Memory B cell (primary cell): Measurements from ENCODE around the gene ITFG2.
A peak's percentile ranks its signal among the peaks of the same experiment; 100 is the strongest.
"Not testable (repeated sequence)": the region's sequence is repeated elsewhere in the genome, so short reads cannot be mapped to it uniquely, and the experiment has no call there.

Experiments
- ATAC-seq: fragments of 150-1000 bp; cut with Tn5 transposase; 2 replicates; pipeline ENCODE4 v1.10.0; 2021; ENCODE audit warnings: low read depth, mild to moderate bottlenecking, moderate library complexity
- DNase-seq, 2 donors: peaks; one replicate each; pipeline ENCODE4 v3.0.0; 2022; ENCODE audit warnings: low spot score in 2 of 2
- H3K27ac Mint-ChIP-seq: one replicate; pipeline ENCODE4 v1.8.0; 2022; ENCODE audit warnings: mild to moderate bottlenecking, moderate library complexity, mixed read lengths
- H3K27me3 Mint-ChIP-seq: one replicate; pipeline ENCODE4 v1.8.0; 2022; ENCODE audit warnings: mixed read lengths
- H3K36me3 Mint-ChIP-seq: one replicate; pipeline ENCODE4 v1.8.0; 2022; ENCODE audit warnings: mild to moderate bottlenecking, mixed read lengths
- H3K4me1 Mint-ChIP-seq: one replicate; pipeline ENCODE4 v1.8.0; 2022; ENCODE audit warnings: mixed read lengths
- H3K4me3 Mint-ChIP-seq: one replicate; pipeline ENCODE4 v1.8.0; 2022; ENCODE audit warnings: mild to moderate bottlenecking, moderate library complexity, mixed read lengths
- H3K9me3 Mint-ChIP-seq: one replicate; pipeline ENCODE4 v1.8.0; 2022; ENCODE audit warnings: mixed read lengths

Gene ITFG2

GRCh38 chr12:2812290-2813213, at the start of gene ITFG2:
ITFG2 (plus strand) TSS chr12:2812668; CDS start chr12:2812761, 93 bp downstream.
- DNase-seq: peak; percentile 89 to 91
- peak within 1 kb of the TSS; percentile 98 for H3K27ac Mint-ChIP-seq
- ATAC-seq: peak; percentile 92
- peak within 1 kb of the TSS; percentile 100 for H3K4me3 Mint-ChIP-seq
- no peaks in the 10 kb centered on the region for H3K27me3 Mint-ChIP-seq
- no peaks in the 10 kb centered on the region for H3K9me3 Mint-ChIP-seq
- H3K4me1 Mint-ChIP-seq: peaks cover 11% of the 10 kb centered on the region
- H3K36me3 Mint-ChIP-seq: peaks cover 6% of the 10 kb centered on the region

GRCh38 chr12:2764398-2764797, 48.1 kb upstream of the ITFG2 start:
- Mint-ChIP-seq H3K4me3 (no peak overlapping the region), H3K27ac (no peak overlapping the region), H3K4me1 (peaks cover 4% of the 10 kb centered on the region), H3K36me3 (peaks cover 8% of the 10 kb centered on the region), H3K27me3 (peaks cover 5% of the 10 kb centered on the region), H3K9me3 (no peaks in the 10 kb centered on the region)
- no peak for ATAC-seq
- DNase-seq: no peak

GRCh38 chr12:2765052-2765451, 47.4 kb upstream of the ITFG2 start:
- ATAC-seq (no peak), DNase-seq (no peak)
- peaks cover 5% of the 10 kb centered on the region for H3K27me3 Mint-ChIP-seq
- H3K4me1 Mint-ChIP-seq: peaks cover 4% of the 10 kb centered on the region
- H3K36me3 Mint-ChIP-seq: peaks cover 8% of the 10 kb centered on the region
- no peak overlapping the region for H3K27ac Mint-ChIP-seq
- no peaks in the 10 kb centered on the region for H3K9me3 Mint-ChIP-seq
- no peak overlapping the region for H3K4me3 Mint-ChIP-seq

GRCh38 chr12:2765608-2766007, 46.9 kb upstream of the ITFG2 start:
- Mint-ChIP-seq H3K36me3 (peaks cover 9% of the 10 kb centered on the region), H3K9me3 (peaks cover 2% of the 10 kb centered on the region), H3K27me3 (peaks cover 3% of the 10 kb centered on the region), H3K4me1 (peaks cover 4% of the 10 kb centered on the region), H3K27ac (no peak overlapping the region), H3K4me3 (no peak overlapping the region)
- no peak for DNase-seq
- no peak for ATAC-seq

- Mint-ChIP-seq H3K27ac (no peak overlapping the region), H3K9me3 (peaks cover 3% of the 10 kb centered on the region), H3K27me3 (no peaks in the 10 kb centered on the region), H3K4me3 (no peak overlapping the region), H3K4me1 (peaks cover 4% of the 10 kb centered on the region), H3K36me3 (peaks cover 4% of the 10 kb centered on the region)
- no peak for ATAC-seq
- DNase-seq: no peak
Observed at GRCh38 chr12:2768224-2768961, 44.1 kb upstream of the ITFG2 start.

- Mint-ChIP-seq H3K27me3 (no peaks in the 10 kb centered on the region), H3K4me3 (no peak overlapping the region), H3K27ac (no peak overlapping the region), H3K9me3 (peaks cover 3% of the 10 kb centered on the region), H3K36me3 (peaks cover 4% of the 10 kb centered on the region), H3K4me1 (peaks cover 4% of the 10 kb centered on the region)
- DNase-seq (no peak), ATAC-seq (no peak)
Observed at GRCh38 chr12:2769866-2770533, 42.5 kb upstream of the ITFG2 start.

GRCh38 chr12:2770544-2770943, 41.9 kb upstream of the ITFG2 start:
- H3K9me3 Mint-ChIP-seq, H3K4me1 Mint-ChIP-seq, H3K27me3 Mint-ChIP-seq, DNase-seq, ATAC-seq, H3K27ac Mint-ChIP-seq, H3K36me3 Mint-ChIP-seq, H3K4me3 Mint-ChIP-seq: not testable (repeated sequence)

- H3K36me3 Mint-ChIP-seq: peaks cover 4% of the 10 kb centered on the region
- DNase-seq (no peak), ATAC-seq (no peak)
- H3K9me3 Mint-ChIP-seq: peaks cover 3% of the 10 kb centered on the region
- H3K27me3 Mint-ChIP-seq: no peaks in the 10 kb centered on the region
- no peak overlapping the region for H3K4me3 Mint-ChIP-seq
- H3K4me1 Mint-ChIP-seq: peaks cover 4% of the 10 kb centered on the region
- H3K27ac Mint-ChIP-seq: no peak overlapping the region
Observed at GRCh38 chr12:2772370-2772769, 40.1 kb upstream of the ITFG2 start.

- ATAC-seq: no peak
- no peak overlapping the region for H3K27ac Mint-ChIP-seq
Observed at GRCh38 chr12:2773199-2773875, 39.1 kb upstream of the ITFG2 start.

GRCh38 chr12:2775431-2775830, 37.0 kb upstream of the ITFG2 start:
- peaks cover 4% of the 10 kb centered on the region for H3K27me3 Mint-ChIP-seq
- H3K36me3 Mint-ChIP-seq: peaks cover 3% of the 10 kb centered on the region
- ATAC-seq (no peak), DNase-seq (no peak)
- H3K9me3 Mint-ChIP-seq: peaks cover 3% of the 10 kb centered on the region
- peaks cover 3% of the 10 kb centered on the region for H3K4me1 Mint-ChIP-seq
- H3K4me3 Mint-ChIP-seq: no peak overlapping the region
- no peak overlapping the region for H3K27ac Mint-ChIP-seq

More at GRCh38 chr12:2773199-2773875, 39.1 kb upstream of the ITFG2 start:
- H3K4me3 Mint-ChIP-seq: no peak overlapping the region
- peaks cover 2% of the 10 kb centered on the region for H3K27me3 Mint-ChIP-seq
- no peak for DNase-seq
- H3K9me3 Mint-ChIP-seq: peaks cover 3% of the 10 kb centered on the region
- H3K36me3 Mint-ChIP-seq: peaks cover 4% of the 10 kb centered on the region
- H3K4me1 Mint-ChIP-seq: peaks cover 6% of the 10 kb centered on the region

GRCh38 chr12:2776129-2776806, 36.2 kb upstream of the ITFG2 start:
- DNase-seq (no peak), ATAC-seq (no peak)
- H3K27me3 Mint-ChIP-seq: peaks cover 4% of the 10 kb centered on the region
- no peaks in the 10 kb centered on the region for H3K36me3 Mint-ChIP-seq
- no peak overlapping the region for H3K27ac Mint-ChIP-seq
- no peak overlapping the region for H3K4me3 Mint-ChIP-seq
- no peaks in the 10 kb centered on the region for H3K9me3 Mint-ChIP-seq
- peaks cover 3% of the 10 kb centered on the region for H3K4me1 Mint-ChIP-seq

GRCh38 chr12:2779281-2779680, 33.2 kb upstream of the ITFG2 start:
- H3K4me3 Mint-ChIP-seq: no peak overlapping the region
- H3K27me3 Mint-ChIP-seq: peaks cover 21% of the 10 kb centered on the region
- H3K36me3 Mint-ChIP-seq: no peaks in the 10 kb centered on the region

GRCh38 chr12:2783936-2784600, 28.4 kb upstream of the ITFG2 start:
- peaks cover 23% of the 10 kb centered on the region for H3K27me3 Mint-ChIP-seq
- H3K36me3 Mint-ChIP-seq: no peaks in the 10 kb centered on the region
- ATAC-seq (peak; percentile 78), DNase-seq (peak; percentile 45 to 49)
- H3K27ac Mint-ChIP-seq: no peak overlapping the region
- H3K4me1 Mint-ChIP-seq: peaks cover 11% of the 10 kb centered on the region
- H3K4me3 Mint-ChIP-seq: peak overlapping the region; percentile 87
- no peaks in the 10 kb centered on the region for H3K9me3 Mint-ChIP-seq

More at GRCh38 chr12:2779281-2779680, 33.2 kb upstream of the ITFG2 start:
- ATAC-seq (no peak), DNase-seq (no peak)
- no peaks in the 10 kb centered on the region for H3K9me3 Mint-ChIP-seq
- no peak overlapping the region for H3K27ac Mint-ChIP-seq
- H3K4me1 Mint-ChIP-seq: peaks cover 11% of the 10 kb centered on the region
